ENCODE measurements around the gene SELENOO.

DNA sequence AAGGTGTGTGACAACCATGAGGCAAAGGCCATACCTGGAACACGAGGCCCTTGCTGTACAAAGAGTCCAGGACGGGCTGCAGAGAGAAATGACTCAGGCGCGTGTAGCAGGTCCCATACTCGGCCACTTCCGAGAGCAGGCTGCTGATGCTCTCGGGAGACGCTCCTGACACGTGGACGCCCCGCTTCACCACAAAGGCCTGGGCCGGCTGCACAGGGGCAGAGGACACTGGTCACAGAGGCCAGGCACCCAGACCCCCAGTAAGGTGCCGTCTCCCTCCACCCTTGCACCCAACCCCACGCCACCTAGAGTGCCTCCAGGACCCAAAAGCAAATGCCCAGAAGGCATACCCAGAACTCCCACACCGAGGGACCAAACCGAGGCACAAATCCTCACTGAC lies 28.6 kb downstream of the SELENOO start:
- TF ChIP-seq, protein P1, sequence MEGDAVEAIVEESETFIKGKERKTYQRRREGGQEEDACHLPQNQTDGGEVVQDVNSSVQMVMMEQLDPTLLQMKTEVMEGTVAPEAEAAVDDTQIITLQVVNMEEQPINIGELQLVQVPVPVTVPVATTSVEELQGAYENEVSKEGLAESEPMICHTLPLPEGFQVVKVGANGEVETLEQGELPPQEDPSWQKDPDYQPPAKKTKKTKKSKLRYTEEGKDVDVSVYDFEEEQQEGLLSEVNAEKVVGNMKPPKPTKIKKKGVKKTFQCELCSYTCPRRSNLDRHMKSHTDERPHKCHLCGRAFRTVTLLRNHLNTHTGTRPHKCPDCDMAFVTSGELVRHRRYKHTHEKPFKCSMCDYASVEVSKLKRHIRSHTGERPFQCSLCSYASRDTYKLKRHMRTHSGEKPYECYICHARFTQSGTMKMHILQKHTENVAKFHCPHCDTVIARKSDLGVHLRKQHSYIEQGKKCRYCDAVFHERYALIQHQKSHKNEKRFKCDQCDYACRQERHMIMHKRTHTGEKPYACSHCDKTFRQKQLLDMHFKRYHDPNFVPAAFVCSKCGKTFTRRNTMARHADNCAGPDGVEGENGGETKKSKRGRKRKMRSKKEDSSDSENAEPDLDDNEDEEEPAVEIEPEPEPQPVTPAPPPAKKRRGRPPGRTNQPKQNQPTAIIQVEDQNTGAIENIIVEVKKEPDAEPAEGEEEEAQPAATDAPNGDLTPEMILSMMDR (IDR thresholded peaks at IDR 0.05; ENCODE audit: low read depth, low read length, poor library complexity, severe bottlenecking), result no peak
- TF ChIP-seq EZH2phosphoT487 (IDR thresholded peaks at IDR 0.05; ENCODE audit: borderline replicate concordance, low read length), result no peak
